Measurements from ENCODE around the gene ARX.

ARX gene

DNA sequence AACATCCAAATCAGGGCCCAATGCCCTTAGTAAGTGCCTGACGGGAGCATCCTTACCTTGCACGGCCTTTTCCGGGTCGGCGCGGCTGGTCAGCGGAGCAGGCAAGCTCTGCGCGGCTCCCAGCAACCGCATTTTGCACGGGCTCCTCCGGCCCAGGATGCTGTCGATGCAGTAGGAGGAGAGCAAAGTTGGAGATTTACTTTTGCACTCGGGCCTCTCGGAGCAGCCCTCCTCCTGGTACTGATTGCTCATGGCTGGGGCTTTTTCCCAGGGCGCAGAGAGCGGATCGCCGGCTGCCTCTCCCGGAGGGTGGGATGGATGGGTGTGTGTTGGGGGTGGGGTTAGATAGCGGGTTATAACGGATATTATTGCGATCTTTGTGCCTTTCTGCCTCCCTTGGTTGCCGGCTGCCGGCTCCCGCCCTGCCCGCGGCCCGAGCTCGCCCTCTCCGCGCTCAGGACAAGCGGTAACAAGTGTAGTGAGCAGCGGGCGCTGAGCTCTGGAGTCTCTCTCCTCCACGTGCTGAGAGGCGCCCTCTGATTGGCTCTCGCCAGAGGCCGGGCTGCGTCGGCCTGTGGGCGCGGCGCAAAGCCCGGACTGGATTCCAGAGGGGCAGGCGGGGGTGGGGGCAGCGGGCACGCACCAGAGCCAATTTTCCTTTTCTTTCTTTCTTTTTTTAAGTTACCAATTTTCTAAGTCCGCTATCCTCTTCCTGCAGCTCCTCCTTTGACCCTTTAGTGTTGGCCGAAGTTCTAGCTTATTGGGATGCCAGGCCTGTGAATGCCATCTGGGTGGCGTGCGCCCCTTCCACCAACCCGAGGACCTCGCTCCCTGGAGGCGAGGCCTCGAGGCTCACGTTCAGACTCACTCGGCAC, at the start of gene ARX:
TSS of gene ARX (minus strand) at position 480 of the 875 bp plus-strand sequence. CDS start at position 252, 228 bp downstream.
- no peak for DNase-seq (ENCODE audit: low read depth in 2 of 3, low spot score in 2 of 3)

DNA sequence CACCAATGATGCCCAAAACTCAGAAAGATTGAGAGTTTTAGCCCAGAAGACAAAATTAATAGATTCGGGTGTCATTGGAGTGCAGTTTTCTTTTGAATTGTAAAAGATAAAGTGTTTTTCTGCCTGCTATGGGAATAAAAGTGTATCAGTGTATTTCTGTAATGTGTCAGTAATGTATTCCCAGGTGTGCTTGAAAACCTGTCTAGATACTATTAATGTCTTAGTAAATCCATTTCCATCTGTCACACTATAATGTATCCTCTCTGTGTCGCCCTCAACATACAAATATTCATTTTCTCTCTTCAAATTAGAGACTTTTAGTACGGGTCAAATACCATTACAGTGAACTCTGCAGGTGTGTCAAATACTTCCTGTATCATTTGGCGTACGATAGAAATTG, 43.5 kb upstream of the ARX start:
- DNase-seq (ENCODE audit: low read depth in 2 of 3, low spot score in 2 of 3), result no peak

DNA sequence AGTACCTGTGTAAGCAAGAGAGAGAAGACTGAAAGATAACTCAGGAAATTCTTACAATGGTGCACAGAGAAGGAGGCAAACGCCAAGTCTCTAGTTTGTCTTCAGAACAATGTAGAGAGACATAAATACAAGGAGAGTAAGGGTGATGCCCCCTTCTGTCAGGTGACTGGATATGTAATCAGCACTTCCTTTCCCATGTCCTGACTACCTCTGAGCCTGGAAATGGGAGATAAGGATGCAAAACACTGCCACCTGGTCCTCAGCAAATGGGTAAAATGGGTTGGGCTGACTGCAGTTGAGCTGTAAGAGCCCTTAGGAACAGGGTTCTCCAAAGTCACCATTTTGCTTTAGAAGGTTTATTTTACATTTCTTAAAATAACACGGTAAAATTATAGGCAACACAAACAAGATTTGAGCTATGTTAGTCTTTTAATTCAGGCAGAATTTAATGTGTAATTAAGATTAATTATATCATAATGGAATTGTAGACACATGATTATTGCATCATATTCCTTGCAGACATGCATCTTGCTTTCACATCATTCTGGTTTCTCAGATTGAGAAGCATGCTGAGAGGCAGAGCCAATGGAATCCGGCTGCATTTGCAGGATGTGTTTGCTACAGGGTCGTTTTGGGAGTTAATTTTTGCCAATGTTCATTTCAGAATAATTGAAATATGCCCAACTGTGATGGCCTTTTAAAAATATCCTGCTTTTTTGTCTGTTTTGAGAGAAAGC, 37.2 kb upstream of the ARX start:
- no peak for DNase-seq (ENCODE audit: low read depth in 2 of 3, low spot score in 2 of 3)

DNA sequence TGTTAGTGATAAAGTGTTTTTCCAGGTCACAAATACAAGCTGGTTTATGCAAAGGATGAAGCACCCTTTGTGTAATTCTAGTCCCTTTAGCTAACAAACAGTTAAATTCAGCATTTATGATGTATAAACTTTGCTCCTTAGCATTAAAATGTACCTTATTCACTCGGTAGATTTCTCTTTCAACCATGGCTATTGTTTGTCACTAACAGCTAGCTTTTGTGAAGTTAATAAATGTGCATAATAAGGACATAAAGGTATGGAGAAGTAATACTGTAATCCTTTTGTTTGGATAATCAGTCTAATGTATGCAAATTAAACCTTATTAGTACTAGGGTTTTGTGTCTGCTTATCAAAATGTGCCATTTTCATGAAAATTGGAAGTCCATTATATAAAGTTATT, 34.2 kb upstream of the ARX start:
- DNase-seq (ENCODE audit: low read depth in 2 of 3, low spot score in 2 of 3), result no peak

DNA sequence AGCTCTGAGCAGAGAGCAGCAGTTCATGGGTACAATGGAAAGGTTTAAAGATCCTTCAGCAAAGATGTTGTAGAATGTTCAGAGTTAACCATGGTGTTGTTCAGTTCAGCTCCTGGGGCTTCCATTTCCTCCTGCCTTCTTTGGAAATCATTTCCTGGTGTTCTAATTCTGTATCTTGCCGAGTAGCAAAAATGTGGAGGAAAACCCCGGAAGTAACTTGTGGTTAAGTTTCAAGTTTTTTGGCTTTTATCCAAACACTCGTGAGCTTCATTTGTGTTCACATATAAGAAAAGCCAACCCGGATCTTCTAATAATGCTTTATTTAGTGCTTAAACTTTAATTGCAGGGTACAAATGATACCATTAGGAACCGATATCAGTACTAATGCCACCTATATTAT, 33.6 kb upstream of the ARX start:
- no peak for DNase-seq (ENCODE audit: low read depth in 2 of 3, low spot score in 2 of 3)

DNA sequence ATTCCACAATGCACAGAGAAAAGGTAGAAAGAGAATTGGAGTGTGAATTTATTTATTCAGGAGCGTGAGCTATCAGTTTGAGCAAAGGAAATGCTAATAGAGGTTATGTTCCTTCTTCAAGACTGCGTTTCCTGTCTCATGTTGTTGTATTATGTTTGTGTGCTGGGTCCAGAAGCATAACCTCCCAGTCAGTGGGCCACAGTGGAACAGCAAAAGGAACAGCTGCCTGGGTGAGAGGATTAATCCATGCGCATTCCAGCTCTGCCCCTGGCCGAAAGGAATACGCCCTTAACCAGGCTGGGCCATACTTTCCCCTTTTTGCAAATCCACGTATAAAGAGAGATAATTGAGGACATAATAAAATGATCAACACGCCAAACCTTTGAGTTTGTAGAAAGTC, 32.4 kb upstream of the ARX start:
- no peak for DNase-seq (ENCODE audit: low read depth in 2 of 3, low spot score in 2 of 3)

DNA sequence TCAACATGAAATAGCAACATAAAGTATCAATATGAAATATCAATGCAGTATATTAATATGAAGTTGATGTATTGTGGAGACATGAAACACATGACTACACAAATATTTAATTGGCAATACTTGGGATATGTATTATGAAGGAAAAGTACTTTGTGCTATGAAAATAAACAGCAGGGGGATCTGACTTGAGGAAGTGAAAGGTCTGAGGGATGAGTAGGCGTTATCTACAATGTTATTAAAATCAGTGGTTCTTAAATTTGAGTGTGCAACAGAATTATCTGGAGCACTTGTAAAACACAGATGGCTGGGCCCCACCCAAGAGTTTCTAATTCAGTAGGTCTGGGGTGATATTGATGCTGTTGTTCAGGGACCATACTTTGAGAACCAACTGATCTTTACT, 27.4 kb upstream of the ARX start:
- no peak for DNase-seq (ENCODE audit: low read depth in 2 of 3, low spot score in 2 of 3)

DNA sequence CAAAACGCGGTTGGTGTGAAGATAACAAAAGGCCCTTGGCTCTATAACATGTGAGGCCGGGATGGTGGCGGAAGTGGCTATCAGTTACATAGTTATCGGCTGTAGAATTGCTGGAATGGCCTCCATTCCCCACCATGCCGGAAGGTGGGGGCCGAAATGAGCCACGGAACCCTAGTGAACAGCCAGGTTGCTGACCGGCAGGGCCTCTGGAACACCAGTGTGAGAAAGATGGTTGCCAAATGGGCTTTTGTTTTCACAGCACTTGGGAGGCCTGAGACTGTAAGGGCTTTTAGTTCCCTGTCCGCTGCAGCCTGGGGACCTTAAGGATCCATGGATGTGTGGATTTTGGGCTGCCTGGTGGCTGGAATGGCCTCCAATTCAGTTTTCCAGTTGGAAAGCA, 23.3 kb upstream of the ARX start:
- no peak for DNase-seq (ENCODE audit: low read depth in 2 of 3, low spot score in 2 of 3)

DNA sequence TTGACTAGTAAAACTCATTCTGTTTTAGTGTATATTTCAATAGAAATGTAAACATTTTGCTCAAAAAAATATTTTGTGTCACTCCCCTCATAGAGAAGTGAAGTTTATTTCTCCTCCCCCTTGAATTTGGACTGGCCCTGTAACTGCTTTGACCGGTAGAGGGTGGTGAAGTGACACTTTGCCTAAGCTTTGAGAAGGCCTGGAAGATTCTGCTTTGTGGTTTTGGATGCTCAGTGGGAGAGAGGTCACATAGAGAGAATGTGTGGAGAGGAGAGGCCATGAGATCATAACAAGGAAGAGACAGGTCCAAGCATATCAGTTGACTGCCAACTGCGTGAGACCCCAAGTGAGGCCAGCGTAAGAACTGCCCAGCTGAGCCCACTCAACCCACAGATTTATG, 19.1 kb upstream of the ARX start:
- DNase-seq (ENCODE audit: low read depth in 2 of 3, low spot score in 2 of 3), result no peak

DNA sequence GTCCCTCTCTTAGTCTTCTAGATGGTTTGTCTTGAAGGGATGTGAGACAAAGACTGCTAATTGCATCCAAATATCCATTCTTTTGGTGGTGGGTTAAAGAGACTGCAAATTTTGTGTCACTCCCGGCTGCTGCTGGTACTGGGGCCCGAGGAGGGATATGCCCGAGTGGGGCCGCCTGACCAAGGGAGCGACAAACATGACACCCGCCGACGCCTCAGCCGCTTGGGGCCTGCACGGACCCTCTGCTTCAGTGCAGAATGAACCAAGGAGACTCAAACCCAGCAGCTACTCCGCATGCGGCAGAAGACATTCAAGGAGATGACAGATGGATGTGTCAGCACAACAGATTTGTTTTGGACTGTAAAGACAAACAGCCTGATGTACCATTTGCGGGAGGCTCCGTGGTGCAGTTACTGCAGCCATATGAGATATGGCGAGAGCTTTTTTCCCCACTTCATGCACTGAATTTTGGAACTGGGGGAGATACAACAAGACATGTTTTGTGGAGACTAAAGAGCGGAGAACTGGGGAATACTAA, 13.6 kb upstream of the ARX start:
- DNase-seq (ENCODE audit: low read depth in 2 of 3, low spot score in 2 of 3), result no peak

DNA sequence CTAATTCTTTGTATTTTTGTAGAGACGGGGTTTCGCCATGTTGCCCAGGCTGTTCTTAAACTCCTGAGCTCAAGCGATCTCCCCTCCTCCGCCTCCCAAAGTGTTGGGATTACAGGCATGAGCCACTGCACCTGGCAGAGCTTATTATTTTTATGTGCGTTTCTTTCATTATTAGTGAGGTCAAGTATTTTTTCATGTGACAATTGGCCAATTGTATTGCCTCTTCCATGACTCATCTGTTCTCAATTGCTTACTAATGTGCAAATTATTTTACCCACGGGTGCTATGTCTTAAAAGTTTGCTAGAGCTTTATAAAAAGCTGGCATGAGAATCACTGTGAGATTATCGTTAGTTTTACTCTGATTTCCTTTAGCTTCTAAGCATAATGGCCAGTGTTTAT, 13.0 kb upstream of the ARX start:
- DNase-seq (ENCODE audit: low read depth in 2 of 3, low spot score in 2 of 3), result no peak

DNA sequence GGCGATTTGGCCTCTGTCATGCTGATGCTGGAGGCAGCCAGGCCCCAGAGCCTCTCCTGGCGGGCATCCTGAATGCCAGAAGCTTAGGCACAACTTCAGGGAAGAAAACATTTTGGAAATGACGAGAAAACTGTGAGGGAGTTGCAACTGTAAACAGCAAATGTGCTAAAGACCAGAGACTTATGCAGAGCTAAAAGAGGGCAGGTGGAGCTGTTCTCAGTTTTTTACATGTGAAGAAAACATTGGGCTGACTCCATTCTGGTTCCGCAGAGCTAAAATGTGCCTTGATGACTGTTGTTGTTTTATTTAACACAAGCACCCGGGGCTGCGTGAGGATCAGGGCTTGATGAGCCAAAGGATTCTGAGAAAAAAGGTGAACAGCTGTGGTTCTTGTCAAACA, 10.8 kb upstream of the ARX start:
- no peak for DNase-seq (ENCODE audit: low read depth in 2 of 3, low spot score in 2 of 3)

DNA sequence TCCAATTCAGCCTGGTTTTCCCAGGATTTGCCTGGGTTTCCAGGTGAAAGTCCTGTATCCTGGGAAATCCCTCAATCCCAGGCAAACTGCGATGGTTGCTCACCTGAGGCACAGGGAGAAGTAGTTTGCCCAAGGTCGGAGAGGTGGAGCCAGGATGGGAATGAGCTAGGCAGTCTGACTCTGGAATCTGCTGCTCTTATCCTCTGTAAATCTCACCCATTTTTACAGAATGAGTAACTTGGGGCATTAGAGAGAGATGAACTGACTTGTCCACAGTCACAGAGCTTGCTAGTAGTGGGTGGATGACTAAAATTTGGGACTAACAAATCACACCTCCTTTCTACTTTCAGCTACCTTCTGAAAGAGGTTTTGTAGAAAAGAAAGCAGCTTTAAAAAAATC, 9.8 kb upstream of the ARX start:
- DNase-seq (ENCODE audit: low read depth in 2 of 3, low spot score in 2 of 3), result no peak

DNA sequence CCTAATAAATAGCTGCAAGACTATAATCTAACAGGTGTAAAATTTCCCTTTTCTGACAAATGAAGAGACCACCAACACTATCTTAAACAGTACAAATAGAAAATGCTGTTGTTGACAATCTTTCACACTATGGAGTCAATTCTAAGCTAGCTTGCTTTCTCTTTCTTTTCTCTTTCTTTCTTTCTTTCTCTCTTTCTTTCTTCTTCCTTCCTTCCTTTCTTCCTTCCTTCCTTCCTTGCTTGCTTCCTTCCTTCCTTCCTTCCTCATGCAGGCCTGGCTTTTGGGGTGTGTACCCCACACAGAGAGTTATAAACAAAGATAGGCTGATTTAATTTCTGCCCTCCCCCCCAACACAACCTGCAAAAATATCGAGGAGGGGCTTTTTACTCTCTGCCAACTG, 8.1 kb upstream of the ARX start:
- DNase-seq (ENCODE audit: low read depth in 2 of 3, low spot score in 2 of 3), result no peak

DNA sequence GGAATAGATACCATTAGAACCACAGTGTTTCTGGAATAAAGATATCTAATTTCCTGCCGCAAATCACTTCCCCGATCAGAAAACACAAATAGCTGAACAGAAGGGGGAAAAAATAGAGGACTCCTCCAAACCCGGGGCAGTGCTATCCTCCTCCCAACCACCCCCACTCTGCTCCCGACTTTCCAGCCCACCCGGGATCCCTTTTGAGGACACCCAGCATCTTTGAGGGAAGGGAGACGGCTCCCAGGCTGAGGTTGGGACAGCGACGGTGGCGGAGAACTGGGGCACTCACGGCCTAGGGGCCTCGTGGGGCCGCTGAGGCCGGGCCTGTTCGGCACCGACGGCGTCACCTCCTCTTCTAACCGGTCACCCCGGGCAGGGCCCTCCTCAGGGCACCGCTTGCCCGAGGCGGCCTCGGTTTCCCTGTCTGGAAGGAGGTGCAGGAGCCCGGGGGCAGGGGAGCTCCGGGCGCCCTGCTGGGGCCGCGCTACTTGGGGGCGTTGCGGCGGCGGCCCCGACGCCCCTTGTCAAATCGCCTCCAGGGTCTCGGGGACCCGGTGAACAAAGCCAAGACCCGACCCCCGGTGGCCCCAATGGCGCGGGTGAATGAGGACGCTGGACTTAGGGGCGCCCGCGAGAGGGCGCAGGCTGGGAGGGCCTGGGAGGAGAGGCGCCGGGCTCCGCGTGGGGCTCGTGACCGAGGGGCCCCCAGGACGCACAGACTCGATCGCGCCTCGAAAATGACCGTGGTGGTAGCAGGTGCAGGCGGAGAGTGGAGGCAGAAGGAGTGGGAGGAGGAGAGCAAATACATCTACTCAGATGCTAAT, 6.9 kb upstream of the ARX start:
- DNase-seq (ENCODE audit: low read depth in 2 of 3, low spot score in 2 of 3), result no peak

DNA sequence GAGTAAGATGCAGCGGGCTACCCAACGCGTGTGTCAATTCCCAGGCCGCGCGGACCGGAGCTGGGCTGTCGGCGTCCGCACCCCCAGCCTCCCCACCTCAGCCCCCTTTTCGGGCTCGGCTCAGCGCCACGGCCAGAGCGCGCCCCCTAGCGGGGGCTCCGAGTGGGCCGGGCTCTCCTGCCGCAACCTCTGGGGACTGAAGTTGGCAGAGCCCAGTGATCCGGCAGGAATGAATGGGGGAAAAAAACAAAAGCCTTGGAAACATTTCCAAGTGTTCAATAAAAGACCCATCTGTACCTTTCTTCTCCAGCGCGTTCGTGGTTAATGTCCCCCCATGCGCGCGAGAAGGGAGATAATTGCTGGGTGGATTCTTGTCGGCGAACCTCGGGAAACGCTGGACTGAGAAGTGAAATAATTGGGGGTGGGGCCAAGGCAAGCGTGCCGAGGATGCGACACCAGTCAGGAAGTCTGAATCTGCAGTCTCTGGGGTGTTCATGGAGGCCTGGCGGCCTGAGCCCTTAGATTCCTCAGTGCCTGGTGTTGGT, 5.2 kb upstream of the ARX start:
- no peak for DNase-seq (ENCODE audit: low read depth in 2 of 3, low spot score in 2 of 3)

DNA sequence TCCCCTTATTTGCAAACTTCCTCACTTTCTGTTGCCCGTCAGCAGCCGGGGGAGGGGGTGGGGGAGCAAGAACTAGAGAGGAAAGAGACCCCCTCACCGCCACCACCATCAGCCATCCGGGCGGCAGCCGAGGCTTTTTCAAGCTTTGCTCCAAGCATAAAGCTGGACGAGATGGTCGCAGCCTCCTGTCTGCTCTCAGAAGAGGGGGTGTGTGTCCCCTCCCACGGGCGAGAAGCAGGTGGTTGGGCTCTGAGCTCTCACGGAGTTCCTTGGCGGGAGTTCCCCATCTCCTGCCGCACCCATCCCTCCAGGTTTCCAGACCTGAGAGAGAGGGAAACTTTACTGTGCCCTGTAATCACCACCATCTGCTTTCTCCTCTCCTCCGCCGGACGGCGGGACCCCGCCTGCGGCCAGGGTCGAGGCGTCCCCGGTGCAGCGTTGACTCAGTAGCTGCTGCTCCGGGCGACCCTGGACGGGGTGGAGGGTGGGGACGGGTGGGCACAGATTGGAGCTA, 4.7 kb upstream of the ARX start:
- DNase-seq (ENCODE audit: low read depth in 2 of 3, low spot score in 2 of 3), result no peak

DNA sequence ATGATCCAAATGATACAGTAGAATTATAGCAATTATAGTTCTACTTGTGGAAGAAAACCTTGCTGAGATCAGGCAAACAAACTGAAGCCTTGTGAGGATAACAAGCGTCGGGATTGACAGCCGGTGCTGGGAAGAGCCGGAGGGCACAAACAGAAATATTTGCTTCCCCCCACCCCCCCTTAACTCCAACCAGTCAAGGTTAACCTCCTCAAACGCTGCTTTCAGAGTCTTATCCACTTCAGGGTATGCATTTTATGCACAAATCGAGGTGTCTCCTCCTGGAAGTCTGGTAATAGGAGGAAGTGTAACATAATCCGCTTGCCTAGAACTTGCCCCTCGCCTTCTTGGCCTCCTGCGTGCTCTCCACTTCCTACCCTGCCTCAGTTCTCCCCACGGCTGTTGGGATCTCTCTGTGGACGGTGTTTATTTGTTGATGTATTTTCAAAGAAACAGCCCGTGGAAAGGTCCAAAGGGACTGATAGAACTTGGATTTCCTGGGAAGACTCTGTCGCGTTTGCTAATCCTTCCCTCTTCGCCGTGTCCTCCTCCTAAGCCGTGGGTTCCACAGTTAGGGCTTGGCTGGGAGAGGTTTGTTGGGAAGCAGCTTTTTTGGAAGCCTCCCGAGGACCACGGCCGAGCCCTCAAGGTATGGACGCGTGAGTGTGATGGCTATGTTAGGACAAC, 4.1 kb upstream of the ARX start:
- DNase-seq (ENCODE audit: low read depth in 2 of 3, low spot score in 2 of 3), result no peak

DNA sequence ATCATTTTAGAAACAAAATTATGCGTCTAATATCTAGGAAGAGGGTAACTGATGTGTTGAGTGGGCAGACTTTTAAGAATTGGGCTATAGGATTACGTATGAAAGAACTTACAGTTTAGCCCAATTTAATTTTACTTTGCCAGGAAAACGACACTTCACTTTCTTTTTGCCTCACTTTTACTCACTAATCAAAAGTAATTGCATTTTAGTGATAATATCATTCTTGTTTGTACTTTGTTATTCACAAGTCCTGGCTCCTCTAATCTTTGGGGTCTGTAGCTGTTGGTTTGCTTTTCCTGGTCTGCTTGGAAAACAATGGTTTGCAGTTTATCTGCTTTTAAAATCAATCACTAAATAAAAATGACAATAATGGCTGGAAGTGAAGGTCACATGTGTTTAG, 2.9 kb upstream of the ARX start:
- no peak for DNase-seq (ENCODE audit: low read depth in 2 of 3, low spot score in 2 of 3)

DNA sequence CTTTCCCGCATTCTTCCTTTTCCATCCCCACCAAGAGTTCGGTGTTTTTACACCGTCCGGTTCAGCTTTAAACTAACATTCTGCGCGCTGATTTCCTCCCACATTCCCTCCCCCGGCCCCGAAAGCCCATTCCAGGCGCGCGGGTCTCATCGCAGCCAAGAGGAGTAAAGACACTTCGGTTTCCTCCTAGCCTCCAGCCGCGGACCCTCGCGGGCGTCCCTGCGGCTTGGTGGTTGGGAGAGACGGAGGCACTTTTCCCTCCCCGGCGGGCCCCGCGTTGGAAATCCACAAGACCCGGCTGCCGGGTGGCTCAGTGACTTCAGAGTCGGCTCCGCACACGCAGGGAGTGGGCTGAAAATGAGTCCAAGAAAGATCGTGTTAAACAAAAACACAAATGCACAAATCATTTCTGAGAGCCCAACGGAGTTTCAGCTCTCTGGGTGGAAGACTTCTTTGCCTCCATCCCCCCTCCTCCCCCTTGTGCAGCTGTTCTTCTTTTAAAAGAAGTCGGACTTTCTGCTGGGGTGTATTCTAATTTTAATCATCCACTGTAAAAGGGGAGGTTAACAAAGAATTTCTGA, 2.0 kb upstream of the ARX start:
- DNase-seq (ENCODE audit: low read depth in 2 of 3, low spot score in 2 of 3), result no peak

All from activated CD8-positive, alpha-beta memory T cell treated with anti-CD3 and anti-CD28 coated beads for 48 hours (primary cell).